Ishikawa (cell line): ENCODE measurements around the gene ZW10.

Experiments
- CREB1 ChIP-seq: IDR thresholded peaks from 2 replicates; pipeline ENCODE4 v1.6.1; 2012; ENCODE audit warnings: low read depth
- EP300 ChIP-seq: IDR thresholded peaks from 2 replicates; pipeline ENCODE4 v1.6.1; 2012; ENCODE audit warnings: borderline replicate concordance
- FOXM1 ChIP-seq: IDR thresholded peaks from 2 replicates; pipeline ENCODE4 v1.6.1; 2012; ENCODE audit warnings: low read depth, borderline replicate concordance
- MAX ChIP-seq: IDR thresholded peaks from 2 replicates; pipeline ENCODE4 v1.6.1; 2012
- RAD21 ChIP-seq: IDR thresholded peaks from 2 replicates; pipeline ENCODE4 v1.6.1; 2012; ENCODE audit warnings: low read depth
- REST ChIP-seq: IDR thresholded peaks from 2 replicates; pipeline ENCODE4 v1.6.1; 2012; ENCODE audit warnings: low read depth, mild to moderate bottlenecking
- TAF1 ChIP-seq: IDR thresholded peaks from 2 replicates; pipeline ENCODE4 v1.6.1; 2012; ENCODE audit warnings: low read depth, mild to moderate bottlenecking
- USF1 ChIP-seq: IDR thresholded peaks from 2 replicates; pipeline ENCODE4 v1.6.1; 2012
- YY1 ChIP-seq: IDR thresholded peaks from 2 replicates; pipeline ENCODE4 v1.6.1; 2012; ENCODE audit warnings: low read depth
- ZBTB7A ChIP-seq: IDR thresholded peaks from 2 replicates; pipeline ENCODE4 v1.6.1; 2012; ENCODE audit warnings: low read depth

DNA sequence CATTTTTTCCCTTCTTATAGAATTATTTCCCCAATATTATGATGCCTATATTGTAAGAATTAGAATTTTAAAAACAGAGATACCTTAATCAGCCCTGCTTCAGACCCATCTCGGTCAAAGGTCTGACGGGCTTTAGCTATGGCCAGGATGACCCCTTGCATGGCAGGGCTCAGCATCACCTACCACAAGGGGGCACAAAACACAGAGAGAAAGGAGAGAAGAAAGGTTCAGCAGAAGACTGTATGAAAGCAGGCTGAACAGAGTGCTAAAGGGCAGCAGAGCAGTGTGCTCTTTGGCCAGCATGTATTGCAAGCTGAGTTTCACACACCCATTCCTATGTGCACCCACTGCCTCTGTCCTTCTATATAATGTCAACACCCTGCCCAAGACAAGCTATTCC lies 32.9 kb upstream of the ZW10 start:
- TF ChIP-seq MAX (no peak), RAD21 (peak; percentile 20; the same call in 1 of the 2 replicates), REST (no peak), EP300 (no peak), TAF1 (no peak), ZBTB7A (no peak), YY1 (no peak), FOXM1 (no peak), USF1 (no peak), CREB1 (no peak)
